HepG2 (cell line): Measurements from ENCODE around the gene MFAP5. TPM values are rescaled to one million over a fixed set of nuclear protein-coding genes. Genes with fewer than 3 reads are reported as not detected.
"Not testable (repeated sequence)": the region's sequence is repeated elsewhere in the genome, so short reads cannot be mapped to it uniquely, and the experiment has no call there.

Source experiments
- ATAC-seq: fragments of 200-7000 bp; cut with Tn5 transposase; 3 replicates; pipeline ENCODE4 v1.9.1; 2020; ENCODE audit warnings: mild to moderate bottlenecking, moderate library complexity
- BruUV-seq: library from RNA; stranded (reverse); fragments of 400-500 nt; replicated peaks from 2 replicates; lab custom pipeline; 2021; lab: Mats Ljungman, UMichigan
- CTCF ChIA-PET: fragments of 300-600 bp; formaldehyde crosslinking; extraction: SDS; loops from one replicate; lab custom pipeline; 2021; ENCODE audit warnings: low total read pairs, inconsistent platforms, low intra/inter-chr PET ratio; lab: Yijun Ruan, JAX
- POLR2A ChIA-PET: fragments of 350-600 bp; sonication (Branson Sonifier 250); formaldehyde crosslinking; loops from one replicate; lab custom pipeline; 2020; ENCODE audit warnings: antibody characterized with exemption, inconsistent platforms; lab: Yijun Ruan, JAX
- DNase-seq: peaks from one replicate; pipeline ENCODE4 v3.0.0-alpha.2; 2015; ENCODE audit warnings: low spot score
- FAIRE-seq: peaks from 3 replicates; lab custom pipeline; 2011; peaks lifted over from hg19 to GRCh38; lab: Jason Lieb, UNC
- H2AFZ ChIP-seq: one replicate; pipeline ENCODE4 v1.6.1; 2011; ENCODE audit warnings: low read length, inconsistent platforms
- H3K27ac ChIP-seq: fragments of 300-600 bp; 3 replicates; pipeline ENCODE4 v1.8.0; 2011; ENCODE audit warnings: mixed run types, mild to moderate bottlenecking, mixed read lengths, low read length, inconsistent platforms; ENCODE audit not compliant: insufficient read depth; ENCODE audit errors: extremely low read length
- H3K27me3 ChIP-seq, 2 experiments: fragments of 200-600 bp in 1 of 2; 2 replicates in 1 of 2; 3 replicates in 1 of 2; pipeline versions ENCODE4 v1.6.0 to v1.8.0; 2011; ENCODE audit warnings: low read length in 2 of 2, mild to moderate bottlenecking in 2 of 2, moderate library complexity in 2 of 2, inconsistent platforms in 1 of 2; ENCODE audit not compliant: insufficient read depth in 2 of 2, control insufficient read depth in 1 of 2
- H3K36me3 ChIP-seq, 2 experiments: fragments of 200-600 bp in 1 of 2; replicated peaks in 1 of 2; 2 replicates in 1 of 2; 3 replicates in 1 of 2; pipeline versions ENCODE4 v1.5.1 to v1.8.0; 2011; ENCODE audit warnings: low read length in 2 of 2, inconsistent platforms in 1 of 2; ENCODE audit not compliant: insufficient read depth in 2 of 2, control insufficient read depth in 1 of 2
- H3K4me1 ChIP-seq: 2 replicates; pipeline ENCODE4 v1.5.1; 2012; ENCODE audit warnings: low read length, inconsistent platforms; ENCODE audit not compliant: insufficient read depth
- H3K4me2 ChIP-seq: 2 replicates; pipeline ENCODE4 v1.6.0; 2011; ENCODE audit warnings: low read depth, low read length, inconsistent platforms
- H3K4me3 ChIP-seq, 3 experiments: fragments of 200-600 bp in 1 of 3; sonication (generic), shearing (Covaris generic) in 1 of 3; replicated peaks in 1 of 3; 2 replicates each; pipeline ENCODE4 v1.5.1; 2011 to 2016; ENCODE audit warnings: low read length in 3 of 3, inconsistent platforms in 2 of 3, low read depth in 2 of 3, mild to moderate bottlenecking in 2 of 3, control low read depth in 1 of 3, mixed read lengths in 1 of 3; ENCODE audit not compliant: insufficient read depth in 1 of 3
- H3K79me2 ChIP-seq: one replicate; pipeline ENCODE4 v1.6.1; 2011; ENCODE audit warnings: low read length, inconsistent platforms; ENCODE audit not compliant: insufficient read depth
- H3K9ac ChIP-seq: 2 replicates; pipeline ENCODE4 v1.6.0; 2011; ENCODE audit warnings: mild to moderate bottlenecking, low read depth, low read length, inconsistent platforms; ENCODE audit not compliant: insufficient read depth
- H3K9me3 ChIP-seq: 2 replicates; pipeline ENCODE4 v1.5.1; 2012; ENCODE audit warnings: mild to moderate bottlenecking, low read length
- H4K20me1 ChIP-seq: 2 replicates; pipeline ENCODE4 v1.6.0; 2011; ENCODE audit warnings: inconsistent platforms, mild to moderate bottlenecking, low read length, moderate library complexity; ENCODE audit not compliant: insufficient read depth
- BATF2 ChIP-seq: sonication (generic); formaldehyde crosslinking; IDR thresholded peaks from 2 replicates; pipeline ENCODE4 v1.8.0; 2022; ENCODE audit warnings: mild to moderate bottlenecking, missing genetic modification reagents, moderate library complexity
- BRD4 ChIP-seq: sonication (generic); formaldehyde crosslinking; IDR thresholded peaks from 2 replicates; pipeline ENCODE4 v1.4.0; 2020; ENCODE audit warnings: missing genetic modification reagents
- FOXP1 ChIP-seq, 2 experiments: fragments of 450-650 bp in 1 of 2; IDR thresholded peaks; 2 replicates each; pipeline ENCODE4 v1.6.1; 2017 to 2018; ENCODE audit warnings: antibody characterized with exemption in 1 of 2
- GPBP1L1 ChIP-seq: sonication (generic); formaldehyde crosslinking; IDR thresholded peaks from 2 replicates; pipeline ENCODE4 v1.5.0; 2020; ENCODE audit warnings: mild to moderate bottlenecking, missing genetic modification reagents
- HNRNPL ChIP-seq: fragments of 200-400 bp; formaldehyde crosslinking; IDR thresholded peaks from 2 replicates; pipeline ENCODE4 v1.6.1; 2017; ENCODE audit warnings: mild to moderate bottlenecking, low read depth, low read length
- IKZF1 ChIP-seq: fragments of 450-650 bp; IDR thresholded peaks from 2 replicates; pipeline ENCODE4 v1.7.1; 2016
- MAFG ChIP-seq: sonication (generic); formaldehyde crosslinking; IDR thresholded peaks from 2 replicates; pipeline ENCODE4 v1.5.1; 2020; ENCODE audit warnings: mild to moderate bottlenecking, missing genetic modification reagents
- NFE2L1 ChIP-seq: sonication (generic); formaldehyde crosslinking; IDR thresholded peaks from 2 replicates; pipeline ENCODE4 v1.4.0; 2020; ENCODE audit warnings: missing genetic modification reagents, mild to moderate bottlenecking, borderline replicate concordance
- RORA ChIP-seq: sonication (generic); formaldehyde crosslinking; IDR thresholded peaks from 2 replicates; pipeline ENCODE4 v1.5.0; 2020; ENCODE audit warnings: mild to moderate bottlenecking, missing genetic modification reagents, moderate library complexity
- ZFP36 ChIP-seq: fragments of 150-350 bp; IDR thresholded peaks from 2 replicates; pipeline ENCODE4 v1.6.1; 2018; ENCODE audit warnings: borderline replicate concordance, low read length, low read depth; ENCODE audit not compliant: partially characterized antibody
- ZNF446 ChIP-seq: sonication (generic); formaldehyde crosslinking; IDR thresholded peaks from 2 replicates; pipeline ENCODE4 v1.5.0; 2020; ENCODE audit warnings: mild to moderate bottlenecking, missing genetic modification reagents
- ZNF552 ChIP-seq: sonication (generic); formaldehyde crosslinking; IDR thresholded peaks from 2 replicates; pipeline ENCODE4 v1.9.0; 2022; ENCODE audit warnings: missing genetic modification reagents, mild to moderate bottlenecking, borderline replicate concordance
- ZNF782 ChIP-seq: sonication (generic); formaldehyde crosslinking; IDR thresholded peaks from 2 replicates; pipeline ENCODE4 v1.4.0; 2020; ENCODE audit warnings: missing genetic modification reagents, mild to moderate bottlenecking, borderline replicate concordance
- ZSCAN20 ChIP-seq: sonication (generic); formaldehyde crosslinking; IDR thresholded peaks from 2 replicates; pipeline ENCODE4 v1.4.0; 2020; ENCODE audit warnings: missing genetic modification reagents, mild to moderate bottlenecking, borderline replicate concordance
- WGBS: methylation state at CpG from one replicate; pipeline ENCODE4 v1.1.6; 2017; ENCODE audit warnings: low lambda C conversion rate; 5-methylcytosine and 5-hydroxymethylcytosine counted together
- in situ Hi-C: cut with HindIII; loops from 2 replicates; pipeline ENCODE4 v1.10.0; 2017; ENCODE audit warnings: low pct_unique_long_range_greater_than_20kb; ENCODE audit not compliant: extremely low pct_ligation_motif_present
- intact Hi-C: fragments of 100-400 bp; cut with micrococcal nuclease; formaldehyde crosslinking; loops from one replicate; pipeline ENCODE4 v1.10.0; 2022; ENCODE audit not compliant: unreplicated experiment
- polyA plus RNA-seq, 8 experiments: library from polyadenylated mRNA; depleted of rRNA in 3 of 8; stranded (reverse) in 7 of 8; unstranded in 1 of 8; fragments of >200 nt; fragmentation: Illumina TruSeq in 4 of 8; extraction: Trizol in 4 of 8; gene quantifications; 2 replicates each; pipeline versions ENCODE4 v1.2.1 to v1.2.3, GENCODE V29; 2011 to 2016; ENCODE audit warnings: low read depth in 4 of 8, missing spikeins in 1 of 8, mixed read lengths in 1 of 8; ENCODE audit not compliant: insufficient read depth in 1 of 8
- total RNA-seq, 5 experiments: library from RNA; depleted of rRNA; stranded (reverse); fragments of >200 nt; fragmentation: Illumina TruSeq; extraction: Trizol; gene quantifications; 2 replicates each; pipeline ENCODE4 v1.2.3, GENCODE V29; 2016; ENCODE audit warnings: low read depth in 1 of 5
- TF ChIP-seq, protein P1 (sequence below): sonication (generic); formaldehyde crosslinking; IDR thresholded peaks from 2 replicates; pipeline ENCODE4 v1.5.1; 2020; ENCODE audit warnings: missing genetic modification reagents, mild to moderate bottlenecking, borderline replicate concordance

The MFAP5 gene
- total and polyA plus RNA-seq, 2 of the 13 experiments (the other 11 are each of a cell fraction or from before 2014, with no cell fraction given): 0.07 TPM; not detected in 1

DNA sequence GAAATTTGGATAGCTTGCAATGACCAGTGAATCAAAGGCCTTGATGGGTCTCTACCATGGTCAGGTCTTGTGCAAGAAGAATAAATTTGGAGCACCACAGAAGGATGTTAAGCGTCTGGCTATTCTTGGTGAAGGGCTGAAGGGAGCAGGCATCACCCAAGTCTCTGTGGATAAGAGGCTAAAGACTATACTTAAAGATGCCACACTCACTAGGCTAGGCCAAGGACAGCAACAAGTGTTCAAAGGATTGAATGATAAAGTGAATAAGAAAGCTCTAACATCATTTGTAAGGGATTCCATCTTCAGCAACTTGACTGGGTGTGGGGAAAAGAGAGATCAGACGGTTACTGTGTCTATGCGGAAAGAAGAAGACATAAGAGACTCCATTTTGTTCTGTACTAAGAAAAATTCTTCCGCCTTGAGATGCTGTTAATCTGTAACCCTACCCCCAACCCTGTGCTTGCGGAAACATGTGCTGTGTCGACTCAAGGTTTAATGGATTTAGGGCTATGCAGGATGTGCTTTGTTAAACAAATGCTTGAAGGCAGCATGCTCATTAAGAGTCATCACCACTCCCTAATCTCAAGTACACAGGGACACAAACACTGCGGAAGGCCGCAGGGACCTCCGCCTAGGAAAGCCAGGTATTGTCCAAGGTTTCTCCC, 27.2 kb downstream of the MFAP5 start:
- CTCF ChIA-PET, ATAC-seq, H4K20me1 ChIP-seq, H3K9ac ChIP-seq, in situ Hi-C loops, H2AFZ ChIP-seq, H3K79me2 ChIP-seq, DNase-seq, BruUV-seq, FAIRE-seq, H3K27ac ChIP-seq, H3K36me3 ChIP-seq, intact Hi-C loops, H3K4me1 ChIP-seq, H3K4me3 ChIP-seq, POLR2A ChIA-PET, H3K9me3 ChIP-seq, H3K4me2 ChIP-seq: not testable (repeated sequence)
- peaks cover 5 to 26% of the 10 kb centered on the region in 2 experiments; a peak in 4 of 5 replicates for H3K27me3 ChIP-seq
- WGBS: 55% methylated on average over 9 of the region's 9 CpGs

DNA sequence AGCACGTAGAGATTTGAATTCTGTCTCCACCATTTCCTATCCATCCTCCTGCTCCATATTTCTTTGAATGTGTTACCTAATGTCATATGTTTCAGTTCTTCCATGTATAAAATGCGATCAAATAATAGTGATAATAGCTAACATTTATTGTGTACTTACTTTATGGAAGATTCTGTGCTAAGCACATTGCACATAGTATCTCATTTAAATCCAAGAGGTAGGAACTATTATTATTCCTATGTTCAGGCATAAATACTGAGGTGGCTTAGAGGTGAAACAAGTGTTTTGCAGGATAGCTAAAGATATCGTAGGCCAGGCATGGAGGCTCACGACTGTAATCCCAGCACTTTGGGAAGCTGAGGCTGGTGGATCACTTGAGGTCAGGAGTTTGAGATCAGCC, 32.5 kb downstream of the MFAP5 start:
- ChIA-PET POLR2A (no interaction called here), CTCF (no interaction called here)
- BruUV-seq: no TSS peak
- DNase-seq: no peak
- Histone ChIP-seq H3K4me3 (no peak overlapping the region), H4K20me1 (no peaks in the 10 kb centered on the region), H3K4me2 (no peak overlapping the region), H3K27ac (no peak overlapping the region), H3K9me3 (no peaks in the 10 kb centered on the region), H3K9ac (no peak overlapping the region), H3K79me2 (no peaks in the 10 kb centered on the region), H3K27me3 (peaks cover 0 to 5% of the 10 kb centered on the region in 2 experiments; a peak in 1 of 5 replicates), H3K4me1 (no peaks in the 10 kb centered on the region), H2AFZ (no peak overlapping the region), H3K36me3 (no peaks in the 10 kb centered on the region)
- 10% methylated on average over 4 of the region's 4 CpGs for WGBS
- no peak for ATAC-seq
- in situ Hi-C loops (no loop called here), intact Hi-C loops (no loop called here)
- no peak for FAIRE-seq
- no peak for TF ChIP-seq NFE2L1 (CRISPR knock-in tag)
- no peak for TF ChIP-seq ZNF446
- TF ChIP-seq HNRNPL: no peak
- no peak for TF ChIP-seq BATF2 (CRISPR knock-in tag)
- no peak for TF ChIP-seq MAFG (CRISPR knock-in tag)
- no peak for TF ChIP-seq ZNF552 (CRISPR knock-in tag)
- TF ChIP-seq RORA (CRISPR knock-in tag): no peak
- no peak for TF ChIP-seq IKZF1
- TF ChIP-seq BRD4 (CRISPR knock-in tag): no peak
- TF ChIP-seq, protein P1, sequence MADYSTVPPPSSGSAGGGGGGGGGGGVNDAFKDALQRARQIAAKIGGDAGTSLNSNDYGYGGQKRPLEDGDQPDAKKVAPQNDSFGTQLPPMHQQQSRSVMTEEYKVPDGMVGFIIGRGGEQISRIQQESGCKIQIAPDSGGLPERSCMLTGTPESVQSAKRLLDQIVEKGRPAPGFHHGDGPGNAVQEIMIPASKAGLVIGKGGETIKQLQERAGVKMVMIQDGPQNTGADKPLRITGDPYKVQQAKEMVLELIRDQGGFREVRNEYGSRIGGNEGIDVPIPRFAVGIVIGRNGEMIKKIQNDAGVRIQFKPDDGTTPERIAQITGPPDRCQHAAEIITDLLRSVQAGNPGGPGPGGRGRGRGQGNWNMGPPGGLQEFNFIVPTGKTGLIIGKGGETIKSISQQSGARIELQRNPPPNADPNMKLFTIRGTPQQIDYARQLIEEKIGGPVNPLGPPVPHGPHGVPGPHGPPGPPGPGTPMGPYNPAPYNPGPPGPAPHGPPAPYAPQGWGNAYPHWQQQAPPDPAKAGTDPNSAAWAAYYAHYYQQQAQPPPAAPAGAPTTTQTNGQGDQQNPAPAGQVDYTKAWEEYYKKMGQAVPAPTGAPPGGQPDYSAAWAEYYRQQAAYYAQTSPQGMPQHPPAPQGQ (CRISPR knock-in tag): no peak
- TF ChIP-seq GPBP1L1 (CRISPR knock-in tag): no peak
- no peak for TF ChIP-seq ZNF782 (CRISPR knock-in tag)
- no peak for TF ChIP-seq ZSCAN20 (CRISPR knock-in tag)
- TF ChIP-seq FOXP1 (IDR thresholded peaks at IDR 0.05): no peak
- no peak for TF ChIP-seq FOXP1 (CRISPR knock-in tag; IDR thresholded peaks at IDR 0.05)
- TF ChIP-seq ZFP36: no peak
